Effector memory CD4-positive, alpha-beta T cell (primary cell): Measurements from ENCODE around the gene FBLN1.

Source experiments
- DNase-seq, 3 donors: peaks; one replicate each; pipeline ENCODE4 v3.0.0-alpha.2; 2020
- H3K27ac ChIP-seq: 2 replicates; pipeline ENCODE4 v1.7.0; 2013; ENCODE audit warnings: mild to moderate bottlenecking, low read length, moderate library complexity; ENCODE audit not compliant: insufficient read depth, poor library complexity, severe bottlenecking
- H3K27me3 ChIP-seq: replicated peaks from 2 replicates; pipeline ENCODE4 v1.7.0; 2013; ENCODE audit warnings: mild to moderate bottlenecking, low read length; ENCODE audit not compliant: insufficient read depth, control insufficient read depth, poor library complexity, severe bottlenecking
- H3K36me3 ChIP-seq: 2 replicates; pipeline ENCODE4 v1.7.0; 2013; ENCODE audit warnings: mild to moderate bottlenecking, low read length, moderate library complexity; ENCODE audit not compliant: control insufficient read depth, insufficient read depth
- H3K4me1 ChIP-seq: 2 replicates; pipeline ENCODE4 v1.7.0; 2013; ENCODE audit warnings: low read length, mild to moderate bottlenecking; ENCODE audit not compliant: control insufficient read depth, insufficient read depth, poor library complexity, severe bottlenecking
- H3K4me3 ChIP-seq: 2 replicates; pipeline ENCODE4 v1.7.0; 2013; ENCODE audit warnings: low read length, low read depth, mild to moderate bottlenecking; ENCODE audit not compliant: insufficient read depth, poor library complexity, severe bottlenecking
- H3K9me3 ChIP-seq: 2 replicates; pipeline ENCODE4 v1.7.0; 2013; ENCODE audit warnings: mild to moderate bottlenecking, low read length, moderate library complexity; ENCODE audit not compliant: control insufficient read depth

Gene FBLN1

GRCh38 chr22:45581549-45582080 is 78.9 kb downstream of the FBLN1 start:
- Histone ChIP-seq H3K4me1 (no peaks in the 10 kb centered on the region), H3K9me3 (no peaks in the 10 kb centered on the region), H3K4me3 (no peak overlapping the region), H3K27ac (no peak overlapping the region), H3K27me3 (no peaks in the 10 kb centered on the region), H3K36me3 (no peaks in the 10 kb centered on the region)
- DNase-seq = no peak

- H3K4me1 ChIP-seq = no peaks in the 10 kb centered on the region
- no peak overlapping the region for H3K27ac ChIP-seq
- no peak for DNase-seq
- no peaks in the 10 kb centered on the region for H3K9me3 ChIP-seq
- no peak overlapping the region for H3K4me3 ChIP-seq
- no peaks in the 10 kb centered on the region for H3K27me3 ChIP-seq
- no peaks in the 10 kb centered on the region for H3K36me3 ChIP-seq
Measured at GRCh38 chr22:45582236-45582954, 79.7 kb downstream of the FBLN1 start.

GRCh38 chr22:45582955-45583320 is 80.3 kb downstream of the FBLN1 start:
- no peaks in the 10 kb centered on the region for H3K4me1 ChIP-seq
- no peaks in the 10 kb centered on the region for H3K27me3 ChIP-seq
- DNase-seq = no peak
- no peak overlapping the region for H3K4me3 ChIP-seq
- H3K36me3 ChIP-seq = no peaks in the 10 kb centered on the region
- H3K27ac ChIP-seq = no peak overlapping the region
- H3K9me3 ChIP-seq = no peaks in the 10 kb centered on the region

- Histone ChIP-seq H3K9me3 (no peaks in the 10 kb centered on the region), H3K36me3 (no peaks in the 10 kb centered on the region), H3K27ac (no peak overlapping the region), H3K4me1 (no peaks in the 10 kb centered on the region), H3K4me3 (no peak overlapping the region), H3K27me3 (no peaks in the 10 kb centered on the region)
- no peak for DNase-seq
Measured at GRCh38 chr22:45583504-45583903, 80.8 kb downstream of the FBLN1 start.

- Histone ChIP-seq H3K9me3 (no peaks in the 10 kb centered on the region), H3K4me3 (no peak overlapping the region), H3K4me1 (no peaks in the 10 kb centered on the region), H3K27me3 (no peaks in the 10 kb centered on the region), H3K27ac (no peak overlapping the region), H3K36me3 (no peaks in the 10 kb centered on the region)
- no peak for DNase-seq
Measured at GRCh38 chr22:45584121-45584570, 81.5 kb downstream of the FBLN1 start.

- H3K36me3 ChIP-seq = no peaks in the 10 kb centered on the region
- H3K4me3 ChIP-seq = no peak overlapping the region
- no peak for DNase-seq
- H3K9me3 ChIP-seq = no peaks in the 10 kb centered on the region
- H3K27ac ChIP-seq = no peak overlapping the region
- H3K27me3 ChIP-seq = no peaks in the 10 kb centered on the region
- H3K4me1 ChIP-seq = no peaks in the 10 kb centered on the region
Measured at GRCh38 chr22:45584621-45585436, 82.1 kb downstream of the FBLN1 start.

GRCh38 chr22:45585437-45585755 is 82.7 kb downstream of the FBLN1 start:
- Histone ChIP-seq H3K36me3 (no peaks in the 10 kb centered on the region), H3K4me3 (no peak overlapping the region), H3K27ac (no peak overlapping the region), H3K9me3 (no peaks in the 10 kb centered on the region), H3K4me1 (no peaks in the 10 kb centered on the region), H3K27me3 (no peaks in the 10 kb centered on the region)
- no peak for DNase-seq

GRCh38 chr22:45585946-45586540 is 83.4 kb downstream of the FBLN1 start:
- H3K27me3 ChIP-seq = no peaks in the 10 kb centered on the region
- H3K27ac ChIP-seq = no peak overlapping the region
- H3K4me1 ChIP-seq = no peaks in the 10 kb centered on the region
- no peaks in the 10 kb centered on the region for H3K9me3 ChIP-seq
- DNase-seq = no peak
- no peak overlapping the region for H3K4me3 ChIP-seq
- H3K36me3 ChIP-seq = no peaks in the 10 kb centered on the region

- H3K4me1 ChIP-seq = no peaks in the 10 kb centered on the region
- H3K4me3 ChIP-seq = no peak overlapping the region
- H3K36me3 ChIP-seq = no peaks in the 10 kb centered on the region
- no peaks in the 10 kb centered on the region for H3K27me3 ChIP-seq
- H3K9me3 ChIP-seq = no peaks in the 10 kb centered on the region
- no peak for DNase-seq
- no peak overlapping the region for H3K27ac ChIP-seq
Measured at GRCh38 chr22:45586651-45587405, 84.1 kb downstream of the FBLN1 start.
